Heart left ventricle (tissue), 13 donors: ENCODE measurements around the gene ASB1.

ENCODE experiments used
- POLR2A ChIP-seq, 2 donors: fragments of 450-650 bp; IDR thresholded peaks; one replicate each; pipeline ENCODE4 v1.6.1; 2017; ENCODE audit warnings: antibody characterized with exemption in 2 of 2, mild to moderate bottlenecking in 2 of 2, moderate library complexity in 2 of 2
- TF ChIP-seq, protein P1 (sequence below), 12 donors: fragments of 200-600 bp; sonication (generic) in 4 of 12; IDR thresholded peaks; one replicate each; pipeline versions ENCODE4 v1.5.0 to v1.8.0; 2018 to 2022; ENCODE audit warnings: antibody characterized with exemption in 12 of 12, mild to moderate bottlenecking in 5 of 12
- donor health status: ischemic (EF 13 %, LVEDD 7.1; RV severe dilation, severe dysfunction).
- donor health status: DM: no; HTN: yes; CAD: no.
- donor health status: DM: no; HTN: no; CAD: no.
- donor health status: ischemic (EF 25% LVEDD 6.9; RV normal size, moderate dysfunction).
- donor health status: ischemic (EF 25% LVEDD 5.7; RV mildly dilated, moderate dysfunction).
- donor health status: ischemic (EF 35%, LVEDD 5.7; RV mildly dilated, moderate dysfunction).
- donor health status: nonischemic (EF 11% LVEDD 7.7; RV severe dilation, severe dysfunction).
- donor health status: DM: yes; HTN: yes; CAD: no.
- donor health status: PGD.
- donor health status: ischemic (EF 29% LVEDD 5.4; RV normal size, mild dysfunction).
- donor health status: nonischemic (EF 23%, LVEDD 6.1; RV moderate dilation, normal function).

DNA sequence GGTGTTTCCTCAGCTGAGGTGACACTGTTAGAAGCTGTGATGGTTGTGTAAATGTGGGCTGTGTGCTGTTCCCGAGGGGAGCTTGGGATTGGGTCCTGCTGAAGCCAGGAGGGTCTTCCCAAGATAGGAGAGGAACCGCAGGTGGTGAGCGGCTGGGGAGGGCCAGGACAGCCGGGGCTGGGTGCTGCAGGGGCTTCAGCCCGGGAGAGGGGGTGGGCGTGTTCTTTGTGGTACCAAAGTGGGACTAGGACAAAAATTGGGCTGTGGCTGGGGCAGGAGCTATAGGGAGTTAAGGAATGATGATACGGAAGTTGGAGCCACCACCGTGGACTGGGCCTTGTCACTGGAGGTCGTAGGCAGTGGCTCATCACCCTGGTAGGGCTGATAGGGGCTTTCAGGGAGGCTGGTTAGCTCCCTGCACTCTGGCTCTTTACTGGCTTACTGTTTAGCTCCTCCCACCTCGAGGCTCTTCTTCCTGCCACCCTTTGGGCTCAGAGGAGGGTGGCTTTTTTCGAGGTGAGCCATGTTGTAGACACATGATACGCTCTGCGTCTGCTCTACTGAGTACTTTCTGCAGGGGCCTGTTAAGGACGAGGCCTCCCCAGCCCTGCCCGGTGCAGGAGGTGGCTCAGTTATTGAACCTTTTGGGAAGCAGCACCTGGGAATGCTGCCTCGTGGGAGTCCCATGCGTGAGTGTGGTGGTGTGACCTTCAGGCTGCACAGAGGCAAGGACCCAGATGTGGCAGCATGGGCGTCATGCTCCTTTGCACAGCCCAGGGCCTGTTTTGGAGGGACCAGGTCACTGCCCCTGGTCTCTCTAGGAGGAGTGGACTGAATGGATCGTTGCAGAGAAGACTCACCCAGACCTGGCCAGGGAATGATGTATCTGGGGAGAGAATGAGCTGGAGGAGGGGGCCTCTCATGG, 21.6 kb downstream of the ASB1 start:
- no peak for TF ChIP-seq POLR2A (IDR thresholded peaks at IDR 0.05)
- TF ChIP-seq, protein P1, sequence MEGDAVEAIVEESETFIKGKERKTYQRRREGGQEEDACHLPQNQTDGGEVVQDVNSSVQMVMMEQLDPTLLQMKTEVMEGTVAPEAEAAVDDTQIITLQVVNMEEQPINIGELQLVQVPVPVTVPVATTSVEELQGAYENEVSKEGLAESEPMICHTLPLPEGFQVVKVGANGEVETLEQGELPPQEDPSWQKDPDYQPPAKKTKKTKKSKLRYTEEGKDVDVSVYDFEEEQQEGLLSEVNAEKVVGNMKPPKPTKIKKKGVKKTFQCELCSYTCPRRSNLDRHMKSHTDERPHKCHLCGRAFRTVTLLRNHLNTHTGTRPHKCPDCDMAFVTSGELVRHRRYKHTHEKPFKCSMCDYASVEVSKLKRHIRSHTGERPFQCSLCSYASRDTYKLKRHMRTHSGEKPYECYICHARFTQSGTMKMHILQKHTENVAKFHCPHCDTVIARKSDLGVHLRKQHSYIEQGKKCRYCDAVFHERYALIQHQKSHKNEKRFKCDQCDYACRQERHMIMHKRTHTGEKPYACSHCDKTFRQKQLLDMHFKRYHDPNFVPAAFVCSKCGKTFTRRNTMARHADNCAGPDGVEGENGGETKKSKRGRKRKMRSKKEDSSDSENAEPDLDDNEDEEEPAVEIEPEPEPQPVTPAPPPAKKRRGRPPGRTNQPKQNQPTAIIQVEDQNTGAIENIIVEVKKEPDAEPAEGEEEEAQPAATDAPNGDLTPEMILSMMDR (IDR thresholded peaks at IDR 0.05): no peak
